DND-41 (cell line): ENCODE data around the gene TLE1.

ENCODE experiments used
- EZH2 ChIP-seq: IDR thresholded peaks from 3 replicates; pipeline ENCODE4 v1.6.1; 2012; ENCODE audit warnings: borderline replicate concordance, low read depth, mild to moderate bottlenecking, moderate library complexity, low read length, inconsistent platforms; ENCODE audit not compliant: severe bottlenecking
- TF ChIP-seq, protein P1 (sequence below): IDR thresholded peaks from 2 replicates; pipeline ENCODE4 v1.5.1; 2012; ENCODE audit warnings: borderline replicate concordance, low read length, moderate library complexity, mild to moderate bottlenecking; ENCODE audit not compliant: poor library complexity, severe bottlenecking; ENCODE audit errors: extremely low read depth

GRCh38 chr9:81682797-81683196 is 6.5 kb downstream of the TLE1 start:
- TF ChIP-seq, protein P1, sequence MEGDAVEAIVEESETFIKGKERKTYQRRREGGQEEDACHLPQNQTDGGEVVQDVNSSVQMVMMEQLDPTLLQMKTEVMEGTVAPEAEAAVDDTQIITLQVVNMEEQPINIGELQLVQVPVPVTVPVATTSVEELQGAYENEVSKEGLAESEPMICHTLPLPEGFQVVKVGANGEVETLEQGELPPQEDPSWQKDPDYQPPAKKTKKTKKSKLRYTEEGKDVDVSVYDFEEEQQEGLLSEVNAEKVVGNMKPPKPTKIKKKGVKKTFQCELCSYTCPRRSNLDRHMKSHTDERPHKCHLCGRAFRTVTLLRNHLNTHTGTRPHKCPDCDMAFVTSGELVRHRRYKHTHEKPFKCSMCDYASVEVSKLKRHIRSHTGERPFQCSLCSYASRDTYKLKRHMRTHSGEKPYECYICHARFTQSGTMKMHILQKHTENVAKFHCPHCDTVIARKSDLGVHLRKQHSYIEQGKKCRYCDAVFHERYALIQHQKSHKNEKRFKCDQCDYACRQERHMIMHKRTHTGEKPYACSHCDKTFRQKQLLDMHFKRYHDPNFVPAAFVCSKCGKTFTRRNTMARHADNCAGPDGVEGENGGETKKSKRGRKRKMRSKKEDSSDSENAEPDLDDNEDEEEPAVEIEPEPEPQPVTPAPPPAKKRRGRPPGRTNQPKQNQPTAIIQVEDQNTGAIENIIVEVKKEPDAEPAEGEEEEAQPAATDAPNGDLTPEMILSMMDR = no peak
- no peak for TF ChIP-seq EZH2
